PFSK-1 (cell line): ENCODE measurements around the gene LSR.

Source experiments
- FOXP2 ChIP-seq: optimal IDR thresholded peaks from 2 replicates; pipeline ENCODE3; 2011; ENCODE audit warnings: borderline replicate concordance, control low read depth, inconsistent platforms; ENCODE audit not compliant: insufficient read depth; ENCODE audit errors: extremely low read length, extremely low read depth
- POLR2AphosphoS5 ChIP-seq: IDR thresholded peaks from 2 replicates; pipeline ENCODE4 v1.6.1; 2012; ENCODE audit warnings: low read depth, mild to moderate bottlenecking, control low read depth, low read length, moderate library complexity
- SIN3A ChIP-seq: IDR thresholded peaks from 2 replicates; pipeline ENCODE4 v1.6.1; 2012; ENCODE audit warnings: mild to moderate bottlenecking, low read length, moderate library complexity, borderline replicate concordance; ENCODE audit not compliant: insufficient read depth
- TAF1 ChIP-seq: IDR thresholded peaks from 2 replicates; pipeline ENCODE4 v1.6.1; 2012; ENCODE audit warnings: low read length, control low read depth, borderline replicate concordance; ENCODE audit not compliant: insufficient read depth
- TF ChIP-seq, protein P1 (sequence below), 2 experiments: IDR thresholded peaks; 2 replicates each; pipeline versions ENCODE4 v1.6.1 to v1.8.0; 2011 to 2012; ENCODE audit warnings: low read depth in 2 of 2, low read length in 2 of 2, control low read depth in 1 of 2, inconsistent platforms in 1 of 2, mild to moderate bottlenecking in 1 of 2, moderate library complexity in 1 of 2; ENCODE audit not compliant: insufficient read depth in 1 of 2

The LSR gene

DNA sequence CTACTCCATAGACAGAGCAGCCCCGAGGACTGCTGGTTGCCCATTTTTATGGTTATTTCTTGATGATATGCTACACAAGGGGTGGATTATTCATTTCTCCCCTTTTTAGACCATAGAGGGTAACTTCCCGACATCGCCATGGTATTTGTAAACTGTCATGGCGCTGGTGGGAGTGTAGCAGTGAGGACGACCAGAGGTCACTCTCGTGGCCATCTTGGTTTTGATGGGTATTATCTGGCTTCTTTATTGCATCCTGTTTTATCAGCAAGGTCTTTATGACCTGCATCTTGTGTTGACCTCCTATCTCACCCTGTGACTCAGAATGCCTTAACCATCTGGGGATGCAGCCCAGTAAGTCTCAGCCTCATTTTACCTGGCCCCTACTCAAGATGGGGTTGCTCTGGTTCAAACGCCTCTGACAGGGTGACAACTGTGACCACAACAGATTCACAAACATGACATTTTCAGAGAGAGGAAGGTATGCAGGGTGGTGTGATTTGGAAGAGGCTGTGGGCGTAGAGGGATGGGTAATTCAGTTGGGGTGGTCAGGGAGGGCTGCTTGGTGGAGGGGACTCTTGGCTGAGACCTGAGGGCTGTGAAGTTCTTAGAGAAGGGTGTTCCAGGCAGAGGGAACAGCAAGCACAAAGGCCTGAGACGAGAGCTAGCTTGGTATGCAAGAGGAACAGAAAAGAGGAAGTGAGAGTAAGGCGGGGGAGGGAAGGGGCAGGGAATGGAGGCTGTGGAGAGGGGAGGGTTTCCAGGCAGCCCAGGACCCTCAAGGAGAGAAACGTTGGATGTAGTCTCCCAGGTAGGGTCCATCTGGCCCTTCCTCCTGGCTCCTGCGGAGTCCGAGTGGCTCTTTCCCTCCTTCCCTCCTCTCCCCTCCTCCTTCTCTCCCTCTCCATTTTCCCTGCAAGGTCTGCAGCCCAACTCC, 43.7 kb upstream of the LSR start:
- TF ChIP-seq POLR2AphosphoS5 (no peak), FOXP2 (no peak), TAF1 (no peak), SIN3A (no peak)
- TF ChIP-seq, protein P1, sequence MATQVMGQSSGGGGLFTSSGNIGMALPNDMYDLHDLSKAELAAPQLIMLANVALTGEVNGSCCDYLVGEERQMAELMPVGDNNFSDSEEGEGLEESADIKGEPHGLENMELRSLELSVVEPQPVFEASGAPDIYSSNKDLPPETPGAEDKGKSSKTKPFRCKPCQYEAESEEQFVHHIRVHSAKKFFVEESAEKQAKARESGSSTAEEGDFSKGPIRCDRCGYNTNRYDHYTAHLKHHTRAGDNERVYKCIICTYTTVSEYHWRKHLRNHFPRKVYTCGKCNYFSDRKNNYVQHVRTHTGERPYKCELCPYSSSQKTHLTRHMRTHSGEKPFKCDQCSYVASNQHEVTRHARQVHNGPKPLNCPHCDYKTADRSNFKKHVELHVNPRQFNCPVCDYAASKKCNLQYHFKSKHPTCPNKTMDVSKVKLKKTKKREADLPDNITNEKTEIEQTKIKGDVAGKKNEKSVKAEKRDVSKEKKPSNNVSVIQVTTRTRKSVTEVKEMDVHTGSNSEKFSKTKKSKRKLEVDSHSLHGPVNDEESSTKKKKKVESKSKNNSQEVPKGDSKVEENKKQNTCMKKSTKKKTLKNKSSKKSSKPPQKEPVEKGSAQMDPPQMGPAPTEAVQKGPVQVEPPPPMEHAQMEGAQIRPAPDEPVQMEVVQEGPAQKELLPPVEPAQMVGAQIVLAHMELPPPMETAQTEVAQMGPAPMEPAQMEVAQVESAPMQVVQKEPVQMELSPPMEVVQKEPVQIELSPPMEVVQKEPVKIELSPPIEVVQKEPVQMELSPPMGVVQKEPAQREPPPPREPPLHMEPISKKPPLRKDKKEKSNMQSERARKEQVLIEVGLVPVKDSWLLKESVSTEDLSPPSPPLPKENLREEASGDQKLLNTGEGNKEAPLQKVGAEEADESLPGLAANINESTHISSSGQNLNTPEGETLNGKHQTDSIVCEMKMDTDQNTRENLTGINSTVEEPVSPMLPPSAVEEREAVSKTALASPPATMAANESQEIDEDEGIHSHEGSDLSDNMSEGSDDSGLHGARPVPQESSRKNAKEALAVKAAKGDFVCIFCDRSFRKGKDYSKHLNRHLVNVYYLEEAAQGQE (IDR thresholded peaks at IDR 0.05; ENCODE audit: insufficient read depth in 1 of 2, low read depth in 2 of 2, low read length in 2 of 2): no peak

DNA sequence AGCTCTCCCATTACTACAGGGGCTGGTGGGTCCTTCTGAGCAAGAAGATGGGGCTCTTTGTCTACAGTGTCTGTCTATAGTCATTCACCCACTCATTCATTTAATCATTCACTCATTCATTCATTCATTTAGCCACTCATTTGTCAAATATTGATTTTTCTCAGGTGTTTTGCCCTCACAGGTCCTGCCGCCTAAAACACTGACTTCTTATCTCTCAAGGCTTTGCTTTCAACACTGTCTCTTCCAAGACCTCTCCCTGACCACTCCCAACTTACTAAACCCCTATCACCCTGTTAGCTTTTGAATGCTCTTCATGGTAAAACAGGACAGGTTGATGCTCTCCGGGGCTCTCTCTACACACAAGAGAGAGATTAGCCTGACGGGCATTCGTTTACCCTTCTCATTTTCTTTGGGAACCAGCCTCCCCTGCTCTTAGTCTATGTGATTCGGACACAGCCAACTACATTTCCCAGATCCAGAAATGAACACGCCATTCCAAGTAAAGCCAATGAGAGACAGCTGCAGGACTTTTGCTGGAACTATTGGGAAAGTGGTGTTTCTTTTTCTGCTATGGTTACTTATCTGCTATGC, 43.0 kb upstream of the LSR start:
- TF ChIP-seq POLR2AphosphoS5: no peak
- TF ChIP-seq, protein P1 (IDR thresholded peaks at IDR 0.05; ENCODE audit: insufficient read depth in 1 of 2, low read depth in 2 of 2, low read length in 2 of 2): no peak
- no peak for TF ChIP-seq SIN3A

DNA sequence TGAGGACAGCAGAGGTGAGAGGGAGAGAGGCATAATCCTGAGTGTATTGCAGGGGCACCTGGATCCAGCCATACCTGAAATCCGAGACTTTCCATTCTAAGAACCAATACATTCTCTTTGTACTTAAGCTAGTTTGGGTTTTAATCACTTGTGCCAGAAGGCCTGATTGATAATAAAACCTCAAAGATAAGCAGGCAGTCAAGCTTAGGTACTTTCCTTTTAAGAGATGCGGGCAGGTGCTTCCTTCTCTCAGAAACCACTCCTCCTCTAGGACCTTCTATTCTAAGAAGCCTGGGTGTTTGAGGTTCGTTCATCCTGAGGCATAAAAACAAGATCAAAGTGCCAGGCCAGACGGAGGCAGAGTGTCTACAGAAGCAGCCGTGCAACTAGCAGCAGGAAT, 42.4 kb upstream of the LSR start:
- TF ChIP-seq POLR2AphosphoS5 (no peak), SIN3A (no peak), TAF1 (no peak), FOXP2 (no peak)
- TF ChIP-seq, protein P1 (IDR thresholded peaks at IDR 0.05; ENCODE audit: insufficient read depth in 1 of 2, low read depth in 2 of 2, low read length in 2 of 2): no peak

DNA sequence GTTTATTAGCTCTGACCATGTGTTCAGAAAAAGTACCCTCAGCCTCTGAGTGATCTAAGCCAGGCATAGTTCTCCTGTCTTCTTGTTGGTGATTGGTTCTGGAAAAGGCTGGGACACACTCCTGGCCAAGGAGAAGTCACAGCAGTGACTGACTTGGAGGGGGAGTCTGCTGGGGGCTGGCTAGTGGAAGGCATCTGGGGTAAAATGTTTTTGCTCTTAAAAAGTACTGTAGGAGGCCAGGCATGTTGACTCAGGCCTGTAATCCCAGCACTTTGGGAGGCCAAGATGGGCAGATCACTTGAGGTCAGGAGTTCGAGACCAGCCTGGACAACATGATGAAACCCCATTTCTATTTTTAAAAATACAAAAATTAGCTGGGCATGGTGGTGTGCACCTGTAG, 41.9 kb upstream of the LSR start:
- no peak for TF ChIP-seq FOXP2
- TF ChIP-seq, protein P1 (IDR thresholded peaks at IDR 0.05; ENCODE audit: insufficient read depth in 1 of 2, low read depth in 2 of 2, low read length in 2 of 2): no peak
- no peak for TF ChIP-seq POLR2AphosphoS5
- TF ChIP-seq TAF1: no peak
- TF ChIP-seq SIN3A: no peak
